Right lobe of liver (tissue), 6 donors: ENCODE measurements around the gene C18orf54. TPM values are rescaled to one million over a fixed set of nuclear protein-coding genes. Genes with fewer than 3 reads are reported as not detected.

Experiments used
- ATAC-seq, 4 donors: fragments of 200-7000 bp; cut with Tn5 transposase; one replicate each; pipeline ENCODE4 v1.9.1; 2020; ENCODE audit warnings: mild to moderate bottlenecking in 4 of 4, moderate library complexity in 4 of 4
- DNase-seq, 3 donors: peaks; one replicate each; pipeline ENCODE4 v3.0.0-alpha.2; 2020
- H3K27ac ChIP-seq, 3 donors: fragments of 200-600 bp; one replicate each; pipeline ENCODE4 v1.8.0; 2022
- H3K27me3 ChIP-seq, 2 donors: fragments of 200-600 bp; one replicate each; pipeline ENCODE4 v1.8.0; 2022
- H3K36me3 ChIP-seq, 4 donors: fragments of 200-600 bp; sonication (generic) in 1 of 4; one replicate each; pipeline versions ENCODE4 v1.5.1 to v1.8.0; 2017 to 2022; ENCODE audit warnings: control low read depth in 1 of 4
- H3K4me1 ChIP-seq, 4 donors: fragments of 200-600 bp; sonication (generic) in 1 of 4; one replicate each; pipeline versions ENCODE4 v1.5.1 to v1.8.0; 2017 to 2022; ENCODE audit warnings: control low read depth in 1 of 4
- H3K4me3 ChIP-seq, 3 donors: fragments of 200-600 bp; one replicate each; pipeline ENCODE4 v1.8.0; 2022
- H3K9me3 ChIP-seq, 4 donors: fragments of 200-600 bp; sonication (generic) in 1 of 4; one replicate each; pipeline versions ENCODE4 v1.5.1 to v1.8.0; 2017 to 2022; ENCODE audit warnings: control low read depth in 1 of 4
- CTCF ChIP-seq, 4 donors: fragments of 200-600 bp in 3 of 4; fragments of 450-650 bp in 1 of 4; IDR thresholded peaks; one replicate each; pipeline versions ENCODE4 v1.5.1 to v1.8.0; 2016 to 2022; ENCODE audit warnings: antibody characterized with exemption in 4 of 4, mild to moderate bottlenecking in 2 of 4
- POLR2A ChIP-seq: fragments of 450-650 bp; IDR thresholded peaks from one replicate; pipeline ENCODE4 v1.6.1; 2017; ENCODE audit warnings: antibody characterized with exemption, mild to moderate bottlenecking
- WGBS: methylation state at CpG from one replicate; pipeline ENCODE4 v1.1.6; 2018; ENCODE audit warnings: low coverage, low lambda C conversion rate; ENCODE audit not compliant: insufficient coverage; ENCODE audit errors: missing lambda C conversion rate; 5-methylcytosine and 5-hydroxymethylcytosine counted together
- intact Hi-C, 2 donors: fragments of 100-400 bp; cut with DNase I; formaldehyde crosslinking; loops; one replicate each; pipeline versions ENCODE4 v1.11.2 to v1.14.1; 2022
- total RNA-seq, 6 experiments: library from RNA; depleted of rRNA in 2 of 6; stranded (reverse); fragments of >200 nt in 2 of 6; fragmentation: NEBNext Ultra II Directional in 3 of 6; extraction: Animal tissue kit (Norgen Biotek cat#: 25700) in 3 of 6; gene quantifications; one replicate each; pipeline versions ENCODE4 v1.1.0 to v1.2.4, GENCODE V29; 2016 to 2023
- donor health status: DM: no; HTN: yes; CAD: no.
- donor health status: DM: no; HTN: no; CAD: no.
- donor health status: DM: no; HTN: no; CAD: no.
- donor health status: DM: no; HTN: yes; CAD: no.
- donor health status: DM: no; HTN: yes; CAD: no.

The C18orf54 gene
- total RNA-seq, 6 experiments from 2014 or later = 0.12 to 0.55 (median 0.33) TPM

GRCh38 chr18:54393648-54394294, 36.1 kb downstream of the C18orf54 start:
- no peak overlapping the region for H3K27ac ChIP-seq
- no peaks in the 10 kb centered on the region for H3K36me3 ChIP-seq
- H3K27me3 ChIP-seq = no peaks in the 10 kb centered on the region
- DNase-seq (no peak), ATAC-seq (no peak)
- TF ChIP-seq CTCF (IDR thresholded peaks at IDR 0.05) (no peak), POLR2A (no peak)
- intact Hi-C loops = no loop called here
- H3K4me1 ChIP-seq = no peaks in the 10 kb centered on the region
- no peaks in the 10 kb centered on the region for H3K9me3 ChIP-seq
- H3K4me3 ChIP-seq = no peak overlapping the region
- 27% methylated on average over 1 of the region's 1 CpG for WGBS

GRCh38 chr18:54396760-54397159, 39.1 kb downstream of the C18orf54 start:
- Histone ChIP-seq H3K27ac (no peak overlapping the region), H3K9me3 (no peaks in the 10 kb centered on the region), H3K36me3 (no peaks in the 10 kb centered on the region), H3K4me3 (no peak overlapping the region), H3K27me3 (no peaks in the 10 kb centered on the region), H3K4me1 (no peaks in the 10 kb centered on the region)
- no peak for ATAC-seq
- no peak for DNase-seq
- 36% methylated on average over 1 of the region's 1 CpG for WGBS
- no peak for TF ChIP-seq CTCF (IDR thresholded peaks at IDR 0.05)
- TF ChIP-seq POLR2A = no peak
- intact Hi-C loops = no loop called here

GRCh38 chr18:54405290-54405689, 47.6 kb downstream of the C18orf54 start:
- no peak for TF ChIP-seq POLR2A
- no peak for TF ChIP-seq CTCF (IDR thresholded peaks at IDR 0.05)
- ATAC-seq (no peak), DNase-seq (no peak)
- H3K9me3 ChIP-seq = no peaks in the 10 kb centered on the region
- intact Hi-C loops = no loop called here
- no peak overlapping the region for H3K27ac ChIP-seq
- no peaks in the 10 kb centered on the region for H3K27me3 ChIP-seq
- H3K36me3 ChIP-seq = no peaks in the 10 kb centered on the region
- no peaks in the 10 kb centered on the region for H3K4me1 ChIP-seq
- no peak overlapping the region for H3K4me3 ChIP-seq

- WGBS = 57% methylated on average over 1 of the region's 1 CpG
- H3K36me3 ChIP-seq = no peaks in the 10 kb centered on the region
- intact Hi-C loops = no loop called here
- H3K27ac ChIP-seq = no peak overlapping the region
- H3K27me3 ChIP-seq = no peaks in the 10 kb centered on the region
- H3K4me1 ChIP-seq = no peaks in the 10 kb centered on the region
- TF ChIP-seq POLR2A = no peak
- TF ChIP-seq CTCF (IDR thresholded peaks at IDR 0.05) = no peak
- H3K4me3 ChIP-seq = no peak overlapping the region
- no peak for DNase-seq
- ATAC-seq = no peak
- H3K9me3 ChIP-seq = no peaks in the 10 kb centered on the region
Observed at GRCh38 chr18:54411781-54412180, 54.1 kb downstream of the C18orf54 start.

GRCh38 chr18:54415086-54415485, 57.4 kb downstream of the C18orf54 start:
- Histone ChIP-seq H3K36me3 (no peaks in the 10 kb centered on the region), H3K4me1 (no peaks in the 10 kb centered on the region), H3K27me3 (no peaks in the 10 kb centered on the region), H3K9me3 (no peaks in the 10 kb centered on the region), H3K4me3 (no peak overlapping the region), H3K27ac (no peak overlapping the region)
- TF ChIP-seq CTCF (IDR thresholded peaks at IDR 0.05) (no peak), POLR2A (no peak)
- 90% methylated on average over 2 of the region's 2 CpGs for WGBS
- DNase-seq = no peak
- intact Hi-C loops = no loop called here
- no peak for ATAC-seq
